ENCODE results near the gene PRPF19.

Gene PRPF19

GRCh38 chr11:60906132-60906972 lies at the start of gene PRPF19:
TSS of gene PRPF19 (minus strand) at chr11:60906585. CDS start at chr11:60906382, 203 bp downstream.
- peak; percentile 94 for DNase-seq (ENCODE audit: low spot score)

- DNase-seq (ENCODE audit: low spot score) = no peak
Observed at GRCh38 chr11:60955571-60955970, 49.2 kb upstream of the PRPF19 start.

DNA sequence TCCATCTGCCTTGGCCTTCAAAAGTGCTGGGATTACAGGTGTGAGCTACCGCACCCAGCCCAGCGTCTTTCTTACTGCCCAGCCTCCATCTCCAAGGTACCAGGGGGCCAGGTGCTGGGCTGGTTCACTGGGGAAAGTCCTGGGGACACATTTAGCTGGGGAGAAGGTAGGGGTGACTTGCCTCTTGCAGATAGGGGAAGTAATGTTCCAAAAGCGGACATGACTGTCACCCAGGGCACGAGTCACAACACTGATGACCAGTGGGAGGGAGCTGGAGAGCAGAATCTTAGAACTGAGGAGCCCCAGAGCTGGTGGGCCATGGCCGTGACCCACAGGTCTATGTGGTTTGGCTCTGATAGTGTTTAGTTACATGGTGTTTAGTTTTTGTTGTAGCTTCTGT lies 48.0 kb upstream of the PRPF19 start:
- DNase-seq (ENCODE audit: low spot score) = no peak

GRCh38 chr11:60953781-60954180 lies 47.4 kb upstream of the PRPF19 start:
- no peak for DNase-seq (ENCODE audit: low spot score)

GRCh38 chr11:60952742-60953170 lies 46.4 kb upstream of the PRPF19 start:
- no peak for DNase-seq (ENCODE audit: low spot score)

- peak; percentile 78 for DNase-seq (ENCODE audit: low spot score)
Observed at GRCh38 chr11:60951904-60952741, 45.7 kb upstream of the PRPF19 start, which contains the start of gene SLC15A3. TSS of gene SLC15A3 (minus strand) at chr11:60952176. CDS start at chr11:60951551, 625 bp downstream.

GRCh38 chr11:60951606-60951903 lies 45.2 kb upstream of the PRPF19 start:
- peak; percentile 35 for DNase-seq (ENCODE audit: low spot score)

- no peak for DNase-seq (ENCODE audit: low spot score)
Observed at GRCh38 chr11:60950933-60951605, 44.7 kb upstream of the PRPF19 start.

GRCh38 chr11:60950024-60950423 lies 43.6 kb upstream of the PRPF19 start:
- no peak for DNase-seq (ENCODE audit: low spot score)

DNA sequence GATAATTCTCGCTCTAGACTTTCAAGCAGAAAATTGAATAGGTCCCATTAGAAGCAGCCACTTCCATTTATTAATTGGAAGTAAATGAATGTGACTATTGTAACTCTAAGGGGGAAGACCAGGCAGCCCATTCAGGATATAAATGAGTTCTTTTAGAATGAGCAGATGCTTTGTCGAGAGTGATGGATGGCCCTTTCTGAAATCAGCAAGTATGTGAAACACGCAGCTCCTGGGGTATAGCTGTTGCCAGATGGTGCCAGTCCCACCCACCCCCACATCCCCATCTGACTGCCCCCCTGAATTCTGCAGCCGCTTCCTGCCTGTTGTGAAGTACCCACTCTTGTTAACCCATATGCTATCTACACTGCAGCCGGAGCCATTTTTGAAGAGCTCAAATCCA lies 41.9 kb upstream of the PRPF19 start:
- DNase-seq (ENCODE audit: low spot score) = no peak

- no peak for DNase-seq (ENCODE audit: low spot score)
Observed at GRCh38 chr11:60947700-60948099, 41.3 kb upstream of the PRPF19 start.

GRCh38 chr11:60946601-60947264 lies 40.3 kb upstream of the PRPF19 start:
- DNase-seq (ENCODE audit: low spot score) = no peak

GRCh38 chr11:60945295-60945667 lies 38.9 kb upstream of the PRPF19 start:
- no peak for DNase-seq (ENCODE audit: low spot score)

DNA sequence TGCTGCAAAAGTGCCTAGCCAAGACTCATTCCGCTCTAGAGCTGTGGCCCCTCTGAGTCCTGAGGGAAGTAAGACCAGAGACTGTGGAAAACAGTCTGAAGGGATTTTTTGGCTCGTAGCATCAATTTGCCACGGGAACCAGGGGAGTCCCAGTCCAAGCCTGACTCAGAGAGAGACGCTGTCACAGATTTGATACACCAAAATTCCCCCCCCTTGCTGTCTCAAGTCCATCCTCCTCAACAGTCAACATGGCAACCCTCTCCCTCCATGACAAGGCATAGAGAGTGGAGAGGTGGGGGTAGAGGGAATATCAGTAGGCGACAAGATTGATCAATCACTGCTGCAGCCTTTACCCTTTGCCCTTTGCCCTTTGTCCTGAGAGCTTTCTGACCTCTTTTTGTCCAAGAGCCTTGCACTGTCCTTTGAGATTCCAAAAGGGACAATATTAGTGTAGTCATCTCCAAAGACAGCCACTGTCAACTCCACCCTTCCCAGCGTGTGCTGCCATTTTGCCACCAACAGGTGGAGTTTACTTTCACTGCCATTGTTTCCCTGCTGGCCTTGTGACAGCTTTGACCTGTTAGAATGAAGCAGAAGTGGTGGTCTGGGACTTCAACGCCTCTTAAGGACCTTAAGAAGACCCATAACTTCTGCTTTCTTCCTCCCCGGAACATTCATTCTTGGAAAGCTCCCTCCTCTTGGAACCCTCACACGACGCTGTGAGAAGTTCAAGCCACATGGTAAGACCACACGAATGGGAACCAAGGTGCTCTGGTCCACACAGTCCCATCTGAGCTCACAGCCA lies 38.3 kb upstream of the PRPF19 start:
- DNase-seq (ENCODE audit: low spot score) = no peak

DNA sequence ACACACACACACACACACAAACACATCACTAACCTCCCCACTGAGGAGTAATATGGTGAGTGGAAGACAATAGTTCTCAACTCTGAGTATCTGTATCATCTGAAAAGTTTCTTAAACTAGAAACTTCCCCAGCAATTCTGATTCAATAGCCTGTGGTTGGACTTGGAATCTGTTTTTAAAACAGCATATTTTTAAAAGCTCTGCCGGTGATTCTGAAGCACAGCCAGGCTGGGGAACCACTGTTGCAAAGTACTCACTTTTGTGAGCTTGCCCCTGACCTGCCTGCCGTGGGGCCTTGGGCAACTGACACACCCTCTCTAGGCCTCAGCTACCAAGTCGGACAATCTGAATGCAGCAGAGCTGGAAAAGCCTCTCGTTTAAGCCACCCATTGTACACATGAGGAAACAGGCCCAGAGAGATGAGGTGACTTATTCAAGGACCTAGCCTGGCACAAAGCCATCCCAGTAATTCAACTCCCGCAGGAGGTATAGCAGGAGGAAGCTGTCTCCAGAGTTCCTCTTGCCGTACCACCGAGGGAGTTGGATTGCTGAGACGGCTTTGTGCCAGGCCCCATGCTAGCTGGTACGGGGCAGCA lies 36.7 kb upstream of the PRPF19 start:
- DNase-seq (ENCODE audit: low spot score) = no peak

GRCh38 chr11:60942219-60942618 lies 35.8 kb upstream of the PRPF19 start:
- no peak for DNase-seq (ENCODE audit: low spot score)

DNA sequence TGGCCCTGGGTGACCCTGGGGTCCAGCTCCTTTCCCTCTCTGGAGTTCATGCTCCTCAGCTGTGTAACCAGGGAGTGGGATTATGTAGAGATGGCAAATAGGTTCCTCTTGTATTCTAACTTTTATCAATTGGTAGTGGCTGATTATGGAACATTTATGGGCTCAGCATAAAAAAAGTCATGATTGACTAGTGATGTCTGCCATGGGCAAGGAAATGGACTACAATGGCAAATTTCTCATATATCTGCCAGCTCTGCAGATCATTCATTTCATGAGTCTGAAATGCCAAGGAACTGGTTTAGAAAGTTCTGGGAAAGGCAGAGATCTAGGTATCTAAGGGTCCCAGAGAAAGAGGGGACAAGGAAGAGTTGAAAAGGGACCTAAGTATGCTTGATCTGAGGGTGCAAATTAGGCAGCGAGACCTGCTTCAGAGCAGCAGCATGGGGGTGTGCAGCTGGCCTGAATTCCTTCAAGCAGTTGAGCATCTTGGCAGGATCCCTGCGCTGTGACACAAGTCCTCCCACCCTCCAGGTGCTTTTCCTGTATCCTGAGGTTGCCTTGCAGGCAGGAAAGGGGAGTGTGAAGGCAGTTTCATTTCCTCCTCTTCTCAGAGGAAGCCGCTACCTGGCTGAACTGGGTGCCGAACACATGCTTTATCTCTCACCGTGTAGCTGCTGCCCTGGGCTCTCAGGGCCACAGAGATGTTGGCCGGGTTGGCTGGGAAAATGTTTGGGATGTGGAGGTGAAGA lies 35.2 kb upstream of the PRPF19 start:
- no peak for DNase-seq (ENCODE audit: low spot score)

- DNase-seq (ENCODE audit: low spot score) = no peak
Observed at GRCh38 chr11:60939855-60940254, 33.5 kb upstream of the PRPF19 start.

GRCh38 chr11:60939301-60939700 lies 32.9 kb upstream of the PRPF19 start:
- no peak for DNase-seq (ENCODE audit: low spot score)

- DNase-seq (ENCODE audit: low spot score) = no peak
Observed at GRCh38 chr11:60938500-60938899, 32.1 kb upstream of the PRPF19 start.
